T-helper 2 cell treated with Interferon-gamma antibody and Interleukin-4, amounts not matched to agents 100 ng/mL and 5 ng/mL, for 36 hours (primary cell): ENCODE results near the gene STOML1. TPM values are rescaled to one million over a fixed set of nuclear protein-coding genes. Genes with fewer than 3 reads are reported as not detected.
"Not testable (repeated sequence)": the region's sequence is repeated elsewhere in the genome, so short reads cannot be mapped to it uniquely, and the experiment has no call there.

Experiments used
- intact Hi-C: fragments of 100-400 bp; cut with micrococcal nuclease; formaldehyde crosslinking; loops from one replicate; pipeline ENCODE4 v1.15.1; 2023
- total RNA-seq: library from RNA; stranded (reverse); gene quantifications from 2 replicates; pipeline ENCODE4 v1.2.3, GENCODE V29; 2022

STOML1 gene
- total RNA-seq, 1 donor from 2014 or later = 11.5 TPM

DNA sequence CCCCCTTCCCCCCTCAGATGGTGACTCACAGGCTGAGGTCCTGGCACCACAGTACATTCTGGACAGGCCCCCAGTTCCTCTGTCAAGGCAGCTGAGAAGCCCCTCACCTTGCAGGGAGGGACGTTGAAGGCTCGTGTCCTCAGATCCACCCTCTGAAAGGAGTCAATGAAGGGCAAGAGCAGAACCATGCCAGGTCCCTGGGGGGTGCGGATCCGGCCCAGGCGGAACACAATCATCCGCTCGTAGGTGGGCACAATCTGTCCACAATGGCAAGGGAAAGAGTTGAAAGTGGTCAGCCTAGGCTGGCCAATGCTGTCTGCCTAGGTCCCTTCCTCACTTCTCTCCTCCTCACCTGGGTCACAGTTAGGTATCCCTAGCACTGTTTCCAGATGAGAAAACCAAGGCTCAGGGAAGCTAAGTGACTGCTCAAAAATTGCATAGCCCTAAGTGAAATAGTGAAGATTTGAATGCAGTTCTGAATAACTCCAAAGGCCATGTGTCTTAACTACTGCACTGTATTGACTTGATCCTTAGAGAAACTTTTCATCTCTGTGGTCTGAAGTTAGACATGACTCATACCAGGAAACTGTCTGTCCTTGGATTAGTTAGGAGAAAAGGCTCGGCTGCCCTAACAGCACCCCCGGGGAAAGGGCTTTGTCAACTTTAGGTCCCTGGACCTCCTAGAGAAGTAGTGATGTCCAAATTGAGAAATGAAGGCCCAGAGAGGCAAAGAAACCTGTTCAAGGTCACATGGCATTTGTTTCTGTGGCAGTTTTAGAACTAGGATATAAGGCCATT, 2.9 kb downstream of the STOML1 start:
- intact Hi-C loops = no loop called here

DNA sequence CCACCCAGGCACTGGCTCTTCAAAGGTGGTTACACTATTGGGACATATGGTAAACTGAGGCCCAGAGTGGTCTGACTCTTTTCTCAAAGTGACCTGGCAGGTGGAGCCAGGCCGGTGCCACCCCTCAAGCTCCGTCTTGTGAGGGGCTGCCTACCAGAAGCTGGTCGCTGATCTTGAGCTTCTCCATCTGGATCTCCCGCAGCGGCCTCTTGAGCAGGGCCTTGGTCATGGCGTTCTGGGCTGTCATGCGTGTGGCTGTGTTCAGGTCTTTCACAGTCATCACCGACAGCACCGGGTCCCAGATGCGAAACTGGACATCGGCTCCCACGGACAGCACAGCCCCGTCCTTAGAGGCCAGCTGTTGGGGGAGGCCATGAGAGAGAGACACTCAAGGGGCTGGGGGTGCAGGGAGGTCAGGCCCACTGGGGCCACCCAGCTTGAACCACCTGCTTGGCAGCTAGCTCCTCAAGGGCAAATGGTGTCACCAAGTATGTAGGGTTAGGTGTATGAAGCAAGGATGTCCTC, 3.6 kb downstream of the STOML1 start:
- intact Hi-C loops = no loop called here

DNA sequence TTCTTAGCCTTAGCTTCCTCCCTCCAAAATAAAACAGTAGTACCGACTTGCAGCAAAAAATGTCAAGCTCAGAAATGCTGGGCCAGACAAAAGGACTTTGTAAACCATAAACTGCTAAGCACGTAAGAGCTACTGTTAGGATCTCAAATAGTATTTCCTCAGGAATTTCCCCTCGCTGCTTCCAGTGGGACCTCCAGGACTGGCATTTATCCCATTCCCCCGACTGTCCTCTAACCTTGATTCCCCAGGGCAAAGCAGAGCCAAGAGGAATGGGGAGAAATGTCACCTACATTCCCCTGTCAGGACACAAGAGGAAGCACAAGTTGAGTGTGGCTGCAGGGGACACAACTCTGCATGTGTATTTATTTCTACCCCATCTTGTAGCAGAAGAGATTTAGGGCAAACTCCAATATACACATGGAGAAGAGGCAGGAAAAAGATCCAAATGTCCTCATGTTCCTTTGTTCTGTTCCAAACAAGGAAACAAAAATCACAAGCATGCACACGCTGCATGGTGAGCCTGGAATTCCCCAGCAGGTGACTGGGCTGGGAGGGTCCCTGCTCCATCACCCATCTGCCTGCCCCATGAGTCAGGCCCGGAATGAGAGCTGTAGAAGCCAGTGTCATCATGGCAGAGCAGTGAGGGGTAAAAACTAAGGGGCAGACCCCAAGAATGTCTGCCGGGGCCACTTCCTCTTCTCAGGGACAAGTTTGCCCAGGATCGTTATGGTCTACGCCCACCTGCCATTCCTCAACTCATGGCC, 4.2 kb downstream of the STOML1 start:
- intact Hi-C loops = no loop called here

DNA sequence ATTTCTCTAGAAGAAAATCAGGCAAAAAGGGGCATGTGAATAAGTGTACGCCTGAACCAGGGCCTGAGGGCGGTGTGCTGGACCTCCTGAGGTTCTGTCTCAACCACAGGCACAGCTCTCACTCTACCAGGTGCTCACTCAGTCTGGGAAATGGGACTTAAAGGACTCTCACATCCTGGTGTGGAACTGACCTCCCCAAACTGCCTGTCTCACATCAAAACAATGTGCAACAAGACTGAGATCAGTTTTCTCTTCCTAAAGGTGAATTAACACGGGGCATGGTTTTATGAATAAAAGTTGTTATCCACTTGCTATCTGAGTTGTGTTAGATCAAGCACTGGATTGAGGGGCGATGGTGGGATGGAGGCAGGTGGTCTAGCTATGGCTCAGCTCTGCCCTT, 4.8 kb downstream of the STOML1 start:
- intact Hi-C loops = no loop called here

DNA sequence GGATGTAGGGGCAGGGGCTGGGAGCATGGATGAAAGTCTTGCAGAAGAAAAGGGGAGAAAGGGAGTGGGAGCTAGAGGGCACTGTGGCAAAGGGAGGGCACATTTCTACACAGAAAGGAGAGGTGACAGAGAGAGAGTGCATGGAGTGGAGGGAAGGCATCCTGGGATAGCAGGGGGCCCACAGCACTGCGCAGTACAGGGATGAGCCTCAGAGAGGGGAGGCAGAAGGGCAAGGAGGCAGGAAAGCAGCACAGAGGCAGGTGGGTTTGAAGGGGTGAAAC, 5.4 kb downstream of the STOML1 start:
- intact Hi-C loops = no loop called here

DNA sequence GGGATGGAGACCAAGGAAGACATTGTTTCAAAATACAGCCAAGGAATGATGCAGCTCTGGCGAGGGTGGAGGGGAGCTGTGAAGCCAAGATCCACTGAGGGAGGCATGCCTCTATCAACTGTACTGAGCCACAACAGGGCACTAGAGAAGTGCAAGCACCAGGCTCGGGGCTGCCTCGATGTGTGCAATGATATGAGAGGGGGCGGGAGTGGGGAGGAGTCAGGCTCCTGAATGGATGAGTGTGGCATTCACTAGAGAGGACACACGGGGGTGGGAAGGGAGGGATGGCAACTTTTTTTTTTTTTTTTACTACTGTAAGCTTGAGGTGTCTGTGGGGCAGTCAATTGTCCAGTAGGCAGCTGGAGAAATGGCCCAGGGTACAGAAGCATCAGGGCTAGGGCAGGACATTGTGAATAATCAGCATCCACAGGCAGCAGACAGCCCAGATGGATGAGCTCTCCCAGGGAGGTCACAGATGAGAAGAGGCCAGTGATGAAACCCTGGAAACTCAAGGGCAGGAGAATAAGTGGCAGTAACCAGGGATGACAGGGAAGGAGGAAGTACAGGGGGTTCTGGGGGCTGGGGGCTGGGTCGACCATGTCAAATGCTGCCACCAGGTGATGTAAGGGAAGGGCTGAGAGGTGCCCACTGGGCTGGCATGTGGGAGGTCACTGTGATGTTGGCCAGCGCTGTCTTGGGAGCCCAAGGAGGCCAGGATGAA, 5.9 kb downstream of the STOML1 start:
- intact Hi-C loops = no loop called here

DNA sequence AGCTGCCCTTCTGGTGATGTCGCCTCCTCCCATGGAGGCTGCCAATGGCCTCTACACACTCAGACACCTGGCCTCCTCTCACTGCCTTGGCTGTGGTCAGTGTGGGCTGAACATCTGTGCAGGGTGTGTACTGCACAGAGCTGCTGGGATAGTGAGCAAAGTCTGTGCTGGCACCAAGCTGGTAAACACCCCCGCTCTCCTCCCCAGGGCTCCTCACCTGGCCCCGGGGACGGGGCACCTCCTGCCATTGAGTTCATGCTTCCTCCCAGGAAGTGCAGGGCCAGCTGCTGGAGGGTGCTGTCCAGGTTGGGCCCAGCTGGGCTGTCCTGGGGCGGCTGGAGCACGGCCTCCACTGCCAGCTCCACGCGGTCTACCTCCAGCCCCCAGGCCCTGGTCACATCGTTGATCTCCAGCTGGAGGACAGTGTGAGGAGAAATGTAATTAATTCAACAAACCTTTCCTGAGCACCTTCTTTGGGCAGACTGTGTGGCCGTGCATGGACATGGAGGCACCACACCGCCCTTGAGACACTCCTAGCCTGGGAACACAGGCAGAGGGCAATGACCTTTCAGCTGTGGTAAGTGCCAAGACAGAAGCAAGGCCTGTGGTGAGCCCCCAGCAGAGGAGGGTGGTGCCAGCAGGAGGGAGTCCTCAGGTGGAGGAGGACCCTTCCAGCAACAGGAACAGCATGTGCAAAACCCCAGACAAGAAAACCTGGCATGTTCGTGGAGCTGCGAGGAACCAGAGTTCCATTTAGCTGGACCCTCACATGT, 6.8 kb downstream of the STOML1 start:
- intact Hi-C loops = no loop called here

DNA sequence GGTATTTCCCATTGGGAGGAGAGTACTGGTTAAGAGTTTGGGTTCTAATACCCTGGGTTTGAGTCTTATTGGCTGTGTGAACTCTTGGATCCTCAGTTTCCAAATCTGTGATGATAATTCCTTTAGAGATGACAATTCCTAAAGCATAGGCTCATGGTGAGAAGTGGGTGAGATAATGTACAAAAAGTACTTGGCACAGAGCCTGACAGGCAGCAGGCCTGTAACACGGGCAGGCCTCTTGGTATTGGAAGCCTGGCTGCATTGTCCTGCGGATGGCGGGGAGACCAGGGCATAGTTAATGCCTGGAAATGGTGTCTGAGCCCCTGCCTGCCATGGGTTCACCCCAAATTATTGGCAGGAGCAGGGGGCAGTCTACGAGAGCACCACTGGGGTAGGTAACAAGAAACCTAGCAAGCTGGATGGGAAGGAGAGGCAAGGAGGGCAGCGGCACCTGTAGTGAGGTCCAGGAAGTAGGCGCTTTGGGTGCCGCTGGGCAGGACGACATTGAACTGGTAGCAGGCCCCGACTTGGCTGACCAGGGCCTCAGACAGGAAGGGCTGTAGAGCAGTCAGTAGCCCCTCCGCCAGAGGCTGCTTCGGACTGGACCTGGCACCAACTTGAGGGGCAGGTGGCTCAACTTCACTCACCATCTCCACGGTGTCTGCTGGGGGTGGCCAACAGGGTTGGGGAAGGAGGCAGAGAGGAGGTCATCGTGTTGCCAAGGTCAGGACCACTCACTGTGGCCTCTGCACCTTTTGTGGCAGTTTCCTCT, 7.7 kb downstream of the STOML1 start:
- intact Hi-C loops = no loop called here

DNA sequence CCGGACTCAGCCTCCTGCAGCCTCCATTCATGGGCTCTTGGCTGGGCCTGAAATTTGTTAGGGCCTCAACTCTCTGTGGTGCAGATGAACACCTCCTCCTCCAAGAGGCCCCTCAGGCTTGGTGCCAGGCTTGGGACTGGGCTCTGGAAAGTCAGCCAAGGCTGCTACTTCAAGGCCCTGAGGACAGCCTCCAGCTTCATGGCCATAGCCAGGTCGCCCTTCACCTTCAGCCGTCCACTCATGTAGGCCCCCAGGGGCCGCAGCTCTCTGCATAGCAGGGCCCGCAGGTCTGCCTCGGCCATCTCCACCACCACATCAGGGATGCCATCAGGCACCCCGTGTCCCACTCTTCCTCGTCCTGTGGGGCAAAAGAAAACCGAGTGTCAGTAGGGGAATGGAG, 8.3 kb downstream of the STOML1 start:
- intact Hi-C loops = no loop called here

DNA sequence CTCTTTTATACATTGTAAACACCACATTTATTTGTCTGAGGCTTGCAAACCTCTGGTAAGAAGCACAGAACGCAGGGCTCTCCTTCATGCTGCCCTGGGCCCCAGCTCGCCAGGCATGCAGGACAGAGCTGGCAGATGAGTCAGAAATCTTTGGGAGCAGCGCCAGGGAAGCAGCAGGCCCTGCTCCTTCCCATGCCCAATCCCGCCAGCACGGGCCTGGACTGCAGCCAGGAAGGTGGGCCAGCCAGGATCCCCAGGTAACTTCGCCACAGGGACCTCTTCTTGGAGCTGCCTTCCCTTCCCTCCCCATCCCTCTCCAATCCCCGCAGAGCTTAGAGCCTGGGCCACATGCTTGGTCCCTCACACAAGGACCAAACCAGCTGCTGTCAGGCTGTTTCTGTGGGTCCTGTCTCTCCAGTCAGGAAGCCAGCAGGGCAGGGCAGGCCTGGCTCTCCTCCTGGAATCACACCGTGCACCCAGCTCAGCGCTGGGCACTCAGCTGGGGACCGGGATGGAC, 8.8 kb downstream of the STOML1 start:
- intact Hi-C loops = no loop called here

DNA sequence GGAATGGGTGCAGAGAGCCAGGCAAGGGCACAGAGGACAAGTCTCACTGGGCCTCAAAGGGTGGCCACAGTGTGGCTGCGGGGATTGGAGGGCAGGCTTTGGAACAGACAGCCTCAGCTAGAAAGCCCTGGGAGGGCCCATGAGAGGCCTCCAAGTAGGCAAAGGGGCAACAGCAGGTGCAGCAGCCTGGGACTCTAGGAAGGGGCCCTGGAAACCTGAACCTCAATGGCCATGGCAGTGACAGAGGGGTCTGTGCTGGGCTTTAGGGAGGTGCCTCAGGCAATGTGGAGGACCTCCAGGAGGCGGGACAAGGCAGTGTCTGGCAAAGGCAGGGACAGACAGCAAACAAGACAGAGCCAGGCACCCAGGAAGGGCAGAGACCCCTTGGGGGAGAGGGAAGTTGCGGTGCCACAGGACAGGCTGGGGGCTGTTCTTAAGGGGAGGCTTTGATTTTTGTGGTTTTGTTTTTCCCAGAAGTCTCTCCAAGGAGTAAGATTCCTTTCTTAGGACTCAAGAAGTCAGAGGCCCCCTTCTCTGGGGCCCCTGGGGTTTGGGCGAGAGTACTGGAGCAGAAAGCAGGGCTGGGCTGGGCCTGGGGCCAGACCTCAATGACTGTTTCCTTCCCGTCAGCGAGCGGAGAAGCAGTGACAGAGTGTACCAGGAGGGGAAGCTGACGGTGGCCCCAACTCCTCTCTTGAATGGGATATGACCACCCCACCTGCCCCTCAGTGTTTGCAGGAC, 9.7 kb downstream of the STOML1 start:
- intact Hi-C loops = no loop called here

DNA sequence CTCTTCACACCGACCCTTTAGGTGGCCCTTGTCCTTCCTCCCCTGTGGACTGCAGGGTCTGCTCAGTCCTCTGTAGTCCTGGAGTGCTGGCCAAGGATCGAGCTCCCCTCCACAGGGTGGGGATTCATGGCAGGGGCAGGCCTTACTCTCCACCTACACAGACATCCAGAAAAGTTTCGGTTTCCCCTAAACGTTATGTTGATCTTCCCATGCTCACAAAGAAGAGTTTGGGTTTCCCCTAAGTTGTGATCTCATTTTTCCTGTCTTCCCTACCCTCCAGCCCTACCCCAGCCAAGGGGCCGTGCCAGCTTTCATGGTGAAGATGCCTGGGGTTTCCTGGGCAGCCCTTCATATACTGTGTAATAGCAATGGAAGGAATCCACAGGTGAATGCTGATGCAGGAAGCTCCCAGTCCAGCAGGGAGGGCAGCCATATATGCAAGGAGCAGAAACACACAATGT, 10.3 kb downstream of the STOML1 start:
- intact Hi-C loops = no loop called here

DNA sequence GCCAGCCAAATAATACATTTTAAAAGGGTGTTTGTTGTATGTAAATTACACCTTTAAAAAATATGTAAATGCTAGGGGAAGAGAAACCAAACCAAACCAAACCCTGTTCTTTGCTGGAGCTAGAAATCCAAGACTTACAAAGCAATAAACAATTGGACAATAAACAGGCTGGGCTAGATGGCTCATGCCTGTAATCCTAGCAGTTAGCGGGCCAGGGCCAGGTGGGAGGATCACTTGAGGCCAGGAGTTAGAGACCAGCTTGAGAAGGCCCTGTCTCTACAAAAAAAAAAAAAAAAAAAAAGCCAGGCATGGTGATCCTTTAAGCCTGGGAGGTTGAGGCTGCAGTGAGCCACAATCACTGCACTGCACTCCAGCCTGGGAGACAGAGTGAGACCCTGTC, 12.5 kb downstream of the STOML1 start:
- intact Hi-C loops = no loop called here

DNA sequence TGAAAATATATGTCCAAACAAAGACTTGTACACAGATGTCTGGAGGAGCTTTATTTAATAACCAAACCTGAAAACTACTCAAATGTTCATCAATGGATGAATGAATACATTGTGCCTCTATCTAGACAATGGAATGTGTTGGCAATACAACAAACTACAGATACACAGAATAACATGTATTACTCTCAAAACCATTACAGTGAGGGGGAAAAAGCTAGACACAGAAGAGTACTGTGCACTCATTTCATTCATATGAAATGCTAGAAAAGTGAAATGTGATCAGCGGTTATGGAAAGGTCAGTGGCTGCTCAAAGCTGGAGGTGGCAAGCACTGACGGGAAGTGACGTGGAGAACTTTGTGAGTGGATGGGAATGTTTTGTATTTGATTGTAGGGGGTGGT, 13.2 kb downstream of the STOML1 start:
- intact Hi-C loops = no loop called here

DNA sequence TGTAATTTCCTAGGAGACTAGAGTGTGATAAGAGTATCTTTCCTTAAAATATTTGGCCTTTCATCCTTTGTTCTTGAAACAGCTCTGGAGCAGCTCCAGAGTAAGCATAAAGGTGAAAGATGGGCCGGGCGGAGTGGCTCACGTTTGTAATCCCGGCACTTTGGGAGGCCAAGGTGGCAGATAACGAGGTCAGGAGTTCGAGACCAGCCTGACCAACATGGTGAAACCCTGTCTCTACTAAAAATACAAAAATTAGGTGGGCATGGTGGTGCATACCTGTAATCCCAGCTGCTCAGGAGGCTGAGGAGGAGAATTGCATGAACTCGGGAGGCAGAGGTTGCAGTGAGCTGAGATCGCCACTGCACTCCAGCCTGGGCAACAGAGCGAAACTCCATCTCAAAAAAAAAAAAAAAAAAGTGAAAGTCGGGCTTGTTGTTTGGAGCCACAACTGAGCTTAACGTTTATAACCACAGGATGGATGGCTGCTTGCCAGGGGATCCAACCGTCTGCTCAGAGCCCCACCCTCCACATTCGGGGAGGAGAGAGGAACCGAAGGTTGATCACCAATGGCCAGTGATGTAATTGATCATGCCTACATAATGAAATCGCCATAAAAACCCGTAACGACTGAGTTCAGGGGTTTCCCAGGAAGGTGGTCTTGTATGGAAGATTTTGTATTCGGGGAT, 16.5 kb downstream of the STOML1 start:
- intact Hi-C loops = not testable (repeated sequence)

DNA sequence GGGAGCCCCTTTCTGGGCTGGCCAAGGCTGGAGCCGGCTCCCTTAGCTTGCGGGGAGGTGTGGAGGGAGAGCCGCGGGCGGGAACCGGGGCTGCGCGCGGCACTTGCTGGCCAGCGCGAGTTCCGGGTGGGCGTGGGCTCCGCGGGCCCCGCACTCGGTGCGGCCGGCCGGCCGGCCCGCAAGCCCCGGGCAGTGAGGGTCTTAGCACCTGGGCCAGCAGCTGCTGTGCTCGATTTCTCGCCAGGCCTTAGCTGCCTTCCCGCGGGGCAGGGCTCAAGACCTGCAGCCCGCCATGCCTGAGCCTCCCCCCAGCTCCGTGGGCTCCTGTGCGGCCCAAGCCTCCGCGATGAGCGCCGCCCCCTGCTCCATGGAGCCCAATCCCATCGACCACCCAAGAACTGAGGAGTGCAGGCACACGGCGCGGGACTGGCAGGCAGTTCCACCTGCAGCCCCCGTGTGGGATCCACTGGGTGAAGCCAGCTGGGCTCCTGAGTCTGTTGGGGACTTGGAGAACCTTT, 18.4 kb downstream of the STOML1 start:
- intact Hi-C loops = loop anchor here (2.0 to 5.0 kb wide), 4 partner anchors 19 to 349 kb away; partner anchors contain the start of genes ISLR2 and STOML1

DNA sequence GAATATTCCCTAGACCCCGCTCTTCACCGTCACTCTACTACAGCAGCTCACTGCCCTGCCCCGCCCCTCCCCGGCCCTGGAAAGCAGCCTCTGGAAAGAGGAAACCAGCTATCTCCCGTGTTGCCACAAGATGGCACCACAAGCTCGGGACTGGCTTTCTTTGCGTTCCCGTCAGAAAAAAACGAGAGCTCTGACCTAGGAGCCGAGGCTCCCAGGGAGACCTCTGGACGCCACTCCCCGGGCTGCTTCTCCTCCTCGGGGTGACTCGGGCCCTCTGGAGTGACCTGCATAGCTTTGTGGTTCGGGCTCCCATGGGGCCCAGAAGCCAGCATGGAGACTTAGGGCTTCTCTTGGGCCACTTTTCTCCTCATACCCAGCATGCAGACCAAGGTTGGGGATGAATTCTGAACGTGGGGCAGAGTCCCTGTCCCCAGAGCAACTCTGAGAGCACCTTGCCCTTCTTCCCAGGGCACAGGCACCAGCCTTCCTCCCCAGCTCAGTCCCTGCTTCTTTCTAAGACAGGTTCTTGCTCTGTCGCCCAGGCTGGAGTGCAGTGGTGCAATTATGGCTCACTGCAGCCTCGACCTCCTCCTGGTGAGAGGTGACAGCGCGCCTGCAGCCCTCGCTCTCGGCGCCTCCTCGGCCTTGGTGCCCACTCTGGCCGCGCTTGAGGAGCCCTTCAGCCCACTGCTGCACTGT, 19.0 kb downstream of the STOML1 start:
- intact Hi-C loops = loop anchor here (2.0 to 5.0 kb wide), 4 partner anchors 20 to 349 kb away; partner anchors contain the start of genes ISLR2 and STOML1
